GM18868 (cell line): ENCODE results near the gene AGRP.
A peak's percentile ranks its signal among the peaks of the same experiment; 100 is the strongest.
"Not testable (repeated sequence)": the region's sequence is repeated elsewhere in the genome, so short reads cannot be mapped to it uniquely, and the experiment has no call there.

Experiments
- ATAC-seq: cut with Tn5 transposase; IDR thresholded peaks from one replicate; pipeline ENCODE4 v1.9.1; 2021; ENCODE audit warnings: mild to moderate bottlenecking, moderate library complexity; ENCODE audit not compliant: unreplicated experiment

AGRP gene

GRCh38 chr16:67504031-67505021 lies 21.0 kb upstream of the AGRP start:
- no peak for ATAC-seq

- ATAC-seq: no peak
These were observed 15.8 kb upstream of the AGRP start for GRCh38 chr16:67499106-67499505.

GRCh38 chr16:67490335-67491096 lies 7.2 kb upstream of the AGRP start:
- ATAC-seq: no peak

GRCh38 chr16:67489401-67490083 lies 6.2 kb upstream of the AGRP start:
- ATAC-seq: peak; percentile 14

GRCh38 chr16:67487561-67487960 lies 4.2 kb upstream of the AGRP start:
- ATAC-seq: not testable (repeated sequence)

- no peak for ATAC-seq
These were observed 3.5 kb upstream of the AGRP start for GRCh38 chr16:67486805-67487204.

GRCh38 chr16:67483731-67484525 lies 581 bp upstream of the AGRP start:
- no peak for ATAC-seq

GRCh38 chr16:67482233-67482924 lies 968 bp downstream of the AGRP start:
- ATAC-seq: no peak

- ATAC-seq: no peak
These were observed 1.6 kb downstream of the AGRP start for GRCh38 chr16:67481561-67482232.

- ATAC-seq: peak; percentile 95
These were observed 2.4 kb downstream of the AGRP start, which contains the start of gene ATP6V0D1 for GRCh38 chr16:67480833-67481560. ATP6V0D1 (minus strand) TSS chr16:67481157; CDS start chr16:67481086, 71 bp downstream.

- no peak for ATAC-seq
These were observed 5.3 kb downstream of the AGRP start for GRCh38 chr16:67477960-67478554.

- ATAC-seq: no peak
These were observed 8.5 kb downstream of the AGRP start for GRCh38 chr16:67474551-67475455.

- no peak for ATAC-seq
These were observed 11.5 kb downstream of the AGRP start for GRCh38 chr16:67471758-67472384.

- ATAC-seq: no peak
These were observed 13.0 kb downstream of the AGRP start for GRCh38 chr16:67470359-67470758.

- ATAC-seq: no peak
These were observed 14.6 kb downstream of the AGRP start for GRCh38 chr16:67468731-67469130.

- no peak for ATAC-seq
These were observed 16.8 kb downstream of the AGRP start for GRCh38 chr16:67466581-67466980.

GRCh38 chr16:67464565-67464964 lies 18.8 kb downstream of the AGRP start:
- ATAC-seq: no peak
